GM19238 (cell line): ENCODE results near the gene TBC1D2.
"Not testable (repeated sequence)": the region's sequence is repeated elsewhere in the genome, so short reads cannot be mapped to it uniquely, and the experiment has no call there.

Experiments
- DNase-seq: peaks from one replicate; pipeline ENCODE4 v3.0.0; 2011; ENCODE audit warnings: low spot score; ENCODE audit not compliant: insufficient read length

Gene TBC1D2

DNA sequence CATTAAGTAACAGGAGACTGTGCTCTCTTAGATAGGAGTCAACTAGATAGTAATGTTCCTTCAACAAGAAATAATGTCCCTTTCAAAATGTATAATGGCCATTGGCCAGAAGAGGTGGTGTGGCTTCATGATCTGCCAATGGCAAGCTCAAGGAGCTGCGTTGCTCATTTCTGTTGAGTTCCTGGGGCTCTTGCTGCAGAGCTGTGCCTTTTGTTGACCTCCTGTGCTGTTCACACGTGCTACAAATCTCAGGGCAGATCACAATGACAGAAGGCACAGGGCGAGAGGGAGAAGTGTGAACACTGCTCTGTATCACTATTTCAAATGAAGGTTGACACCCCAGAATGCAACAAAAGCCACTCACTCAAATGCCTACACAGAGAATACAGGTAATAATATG lies 16.0 kb upstream of the TBC1D2 start:
- DNase-seq: no peak

DNA sequence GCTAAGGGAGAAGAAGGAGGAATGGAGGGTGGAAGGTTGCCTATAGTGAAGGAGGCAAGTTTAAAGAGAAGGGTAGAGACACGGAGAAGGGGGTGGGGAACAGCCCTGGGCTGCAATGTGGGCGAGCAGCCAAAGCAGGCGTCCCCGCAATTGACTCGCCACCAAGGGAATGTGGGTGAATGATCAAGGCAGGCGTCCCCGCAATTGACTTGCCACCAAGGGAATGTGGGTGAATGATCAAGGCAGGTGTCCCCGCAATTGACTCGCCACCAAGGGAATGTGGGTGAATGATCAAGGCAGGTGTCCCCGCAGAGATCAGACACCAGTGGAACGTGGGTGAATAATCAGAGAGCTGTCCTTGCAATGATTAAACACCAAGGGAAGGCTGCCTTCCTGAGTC lies 14.8 kb upstream of the TBC1D2 start:
- not testable (repeated sequence) for DNase-seq

DNA sequence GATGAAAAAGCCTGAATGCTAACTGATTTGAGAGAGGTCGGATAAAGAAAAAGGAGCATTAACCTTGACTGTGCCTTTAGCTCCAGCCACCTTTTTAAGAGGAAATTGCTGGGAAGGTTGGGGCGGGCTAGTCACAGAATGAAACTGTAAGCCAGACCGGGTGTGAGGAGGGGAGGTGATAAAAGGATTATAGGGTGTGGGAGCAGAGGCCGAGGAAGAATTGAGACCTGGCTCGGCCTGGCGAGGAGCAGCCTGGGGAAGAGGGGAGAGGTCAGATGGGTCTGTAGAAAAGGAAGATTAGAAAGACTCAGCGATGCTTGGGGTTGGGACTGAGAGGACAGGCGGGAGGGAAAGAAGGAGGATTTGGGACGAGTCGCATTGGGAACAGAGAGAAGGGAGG lies 14.2 kb upstream of the TBC1D2 start:
- not testable (repeated sequence) for DNase-seq

DNA sequence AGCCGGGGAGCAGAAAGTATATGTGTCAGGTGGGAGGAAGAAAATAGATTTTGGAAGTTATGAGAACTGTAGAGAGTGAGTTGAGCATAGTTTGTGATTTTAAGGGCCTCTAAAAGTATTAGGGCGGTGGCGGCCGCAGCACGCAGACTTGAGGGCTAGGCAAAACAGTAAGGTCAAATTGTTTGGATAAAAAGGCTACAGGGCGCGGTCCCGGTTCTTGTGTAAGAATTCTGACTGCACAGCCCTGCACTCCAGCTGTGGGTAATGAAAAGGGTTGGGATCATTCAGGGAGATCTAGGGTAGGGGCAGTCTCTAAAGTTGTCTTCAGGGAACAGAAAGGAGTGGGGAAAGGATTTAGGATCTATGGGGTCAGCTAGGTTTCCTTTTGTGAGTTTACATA lies 12.1 kb upstream of the TBC1D2 start:
- DNase-seq: not testable (repeated sequence)

DNA sequence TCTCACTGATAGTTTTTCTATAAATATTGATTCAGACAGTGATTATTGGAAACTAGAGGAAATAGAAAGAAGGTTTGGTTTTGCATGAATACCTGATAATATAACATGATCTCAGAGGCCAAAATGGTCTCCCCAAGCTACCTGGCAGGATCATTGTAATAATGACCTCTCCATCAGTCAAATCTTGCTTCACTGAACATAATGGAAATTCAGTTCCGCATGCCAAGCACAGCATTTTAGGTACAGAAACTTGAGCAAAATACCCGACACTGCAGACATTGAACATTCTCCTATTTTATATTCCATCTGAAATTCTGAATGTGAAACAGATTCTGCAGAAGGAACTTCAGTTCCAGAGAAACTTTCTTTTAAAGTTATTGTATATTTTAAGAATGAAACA lies 9.1 kb upstream of the TBC1D2 start:
- DNase-seq: no peak

DNA sequence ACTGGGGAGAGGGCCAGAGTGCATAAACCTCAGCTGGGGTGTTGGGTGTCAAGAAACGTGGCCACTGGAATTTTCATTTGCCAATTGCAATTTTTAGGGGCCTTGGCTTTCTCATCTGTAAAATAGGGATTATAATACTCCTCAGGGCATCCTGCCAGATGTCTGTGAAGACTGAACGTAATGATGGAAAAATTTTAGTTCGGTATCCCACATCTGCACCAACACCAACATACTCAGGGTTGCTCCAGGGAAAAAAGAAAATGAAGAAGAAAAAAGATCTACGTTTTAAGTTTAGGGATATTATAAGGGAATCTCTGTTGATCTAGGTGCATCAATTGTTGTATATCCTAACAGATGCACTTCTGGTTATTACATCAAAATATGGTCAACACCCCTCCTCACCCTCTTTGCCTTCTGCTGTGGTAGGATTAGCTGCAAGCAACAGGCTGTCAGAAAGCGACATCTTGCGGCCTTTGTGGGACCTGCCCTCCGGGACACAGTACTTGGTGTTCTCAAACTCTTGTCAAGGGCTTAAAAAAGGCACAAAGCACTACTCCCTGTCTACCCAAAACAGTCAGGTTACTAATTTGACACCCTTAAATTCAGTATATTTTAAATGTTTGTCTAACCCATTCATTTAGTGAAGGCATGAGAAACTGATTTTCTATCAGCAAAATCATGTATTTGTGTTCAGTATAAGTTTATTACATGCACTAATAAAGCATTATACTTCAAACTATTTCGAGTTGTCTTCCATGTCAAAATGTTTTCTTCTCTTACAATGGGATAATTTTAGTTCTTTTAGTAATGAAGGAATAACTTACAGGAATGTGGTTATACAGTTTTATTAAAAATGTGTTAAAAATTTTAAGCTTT lies 8.3 kb upstream of the TBC1D2 start:
- peak; percentile 60 for DNase-seq

DNA sequence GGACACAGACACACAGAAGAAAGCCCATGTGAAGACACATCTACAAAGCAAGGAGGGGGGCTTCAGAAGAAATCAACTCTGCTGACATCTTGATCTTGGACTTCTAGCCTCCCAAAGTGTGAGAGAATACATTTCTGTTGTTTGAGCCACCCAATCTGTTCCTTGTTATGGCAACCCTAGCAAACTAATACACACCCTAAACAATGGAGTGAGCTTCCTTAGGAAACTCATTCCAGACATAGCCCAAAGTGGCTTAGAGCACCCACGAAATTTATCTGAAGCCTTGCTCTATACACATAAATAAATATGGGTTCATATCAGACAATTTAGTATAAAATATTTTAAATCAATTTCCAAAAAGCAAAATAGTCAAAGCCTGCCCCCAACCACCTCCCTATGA lies 7.6 kb upstream of the TBC1D2 start:
- DNase-seq: no peak

DNA sequence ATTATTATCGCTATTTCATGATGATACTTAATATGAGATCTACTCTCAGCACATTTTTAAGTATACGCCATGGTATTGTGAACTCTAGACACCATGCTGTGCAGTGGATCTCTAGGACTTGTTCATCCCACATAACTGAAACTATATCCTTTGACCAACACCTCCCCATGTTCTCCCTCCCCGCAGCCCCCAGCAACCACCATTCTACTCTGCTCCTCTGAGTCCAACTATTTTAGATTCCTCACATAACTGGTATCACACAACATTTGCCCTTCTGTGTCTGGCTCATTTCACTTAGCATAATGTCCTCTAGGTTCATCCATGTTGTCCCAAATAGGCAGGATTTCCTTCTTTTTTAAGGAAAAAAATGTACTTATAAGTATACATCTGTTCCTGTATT lies 6.6 kb upstream of the TBC1D2 start:
- DNase-seq: no peak

DNA sequence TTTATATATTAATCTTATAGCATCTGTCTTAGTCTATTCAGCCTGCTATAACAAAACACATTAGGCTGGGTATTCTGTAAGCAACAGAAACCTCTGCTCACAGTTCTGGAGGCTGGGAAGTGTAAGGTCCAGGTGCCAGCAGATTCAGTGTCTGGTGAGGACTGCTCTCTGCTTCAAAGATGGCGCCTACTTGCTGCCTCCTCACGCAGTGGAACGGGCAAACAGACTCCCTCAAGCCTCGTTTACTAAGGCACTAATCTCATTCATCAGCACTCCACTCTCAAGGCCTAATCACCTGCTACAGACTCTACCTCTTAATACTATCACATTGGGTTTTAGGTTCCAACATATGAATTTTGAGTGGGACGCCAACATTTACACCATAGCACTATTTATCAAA lies 5.2 kb upstream of the TBC1D2 start:
- DNase-seq: no peak

DNA sequence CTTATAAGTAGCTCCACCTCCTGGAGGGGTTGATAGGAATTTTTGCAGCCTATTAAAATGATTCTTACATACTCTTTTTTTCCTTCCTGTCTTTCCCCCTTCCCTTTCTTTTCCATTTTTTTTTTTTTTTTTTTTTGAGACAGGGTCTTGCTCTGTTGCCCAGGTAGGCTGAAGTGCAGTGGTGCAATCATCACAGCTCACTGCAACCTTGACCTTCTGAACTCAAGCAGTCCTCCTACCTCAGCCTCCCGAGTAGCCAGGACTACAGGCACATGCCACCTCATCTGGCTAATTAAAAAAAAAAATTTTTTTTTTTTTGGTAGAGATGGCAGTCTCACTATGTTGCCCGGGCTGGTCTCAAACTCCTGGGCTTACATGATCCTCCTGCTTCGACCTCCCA lies 4.3 kb upstream of the TBC1D2 start:
- DNase-seq: no peak

DNA sequence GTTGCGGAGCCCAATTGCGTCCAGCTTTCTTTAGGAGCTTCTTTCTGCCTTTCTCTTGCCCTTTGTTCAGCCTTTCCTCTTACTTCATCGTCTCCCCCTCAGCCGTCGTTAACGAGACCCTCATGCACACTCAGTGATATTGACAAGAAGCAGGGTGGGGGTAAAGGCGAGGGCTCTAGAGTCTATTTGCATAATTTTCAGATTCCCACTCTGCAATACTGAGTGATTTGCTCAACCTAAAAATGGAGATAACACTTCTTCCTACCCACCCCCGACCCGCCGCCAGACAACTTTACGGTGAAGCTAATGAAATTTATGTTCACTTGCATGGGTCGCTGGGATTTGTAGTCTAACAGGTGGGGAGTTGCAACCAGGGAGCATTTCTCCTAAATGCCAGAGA lies 1.3 kb upstream of the TBC1D2 start:
- DNase-seq: no peak

DNA sequence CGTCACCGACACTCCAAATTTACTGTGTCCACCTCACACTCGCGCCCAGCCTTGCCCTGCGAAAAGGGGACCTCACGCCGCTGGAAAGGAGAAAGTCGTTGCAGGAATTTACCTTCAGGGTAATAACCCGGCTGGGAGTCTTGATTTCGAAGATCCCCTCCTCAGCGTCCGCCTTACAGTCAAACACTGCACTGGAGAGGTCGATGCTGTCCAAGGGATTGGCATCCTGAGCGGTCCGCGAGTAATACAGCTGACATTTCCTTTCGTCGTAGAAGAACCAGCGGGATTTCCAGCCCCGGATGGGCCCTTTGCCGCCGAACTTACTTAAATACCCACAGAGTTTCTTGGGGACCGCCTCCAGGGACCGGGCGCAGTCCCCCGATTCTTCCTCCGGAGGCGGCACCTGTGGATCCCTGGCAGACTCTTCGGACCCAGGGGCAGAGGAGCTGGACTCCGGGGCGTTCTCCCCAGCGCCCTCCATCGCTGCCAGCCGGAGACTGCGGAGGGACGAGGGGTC lies 330 bp downstream of the TBC1D2 start:
- no peak for DNase-seq

DNA sequence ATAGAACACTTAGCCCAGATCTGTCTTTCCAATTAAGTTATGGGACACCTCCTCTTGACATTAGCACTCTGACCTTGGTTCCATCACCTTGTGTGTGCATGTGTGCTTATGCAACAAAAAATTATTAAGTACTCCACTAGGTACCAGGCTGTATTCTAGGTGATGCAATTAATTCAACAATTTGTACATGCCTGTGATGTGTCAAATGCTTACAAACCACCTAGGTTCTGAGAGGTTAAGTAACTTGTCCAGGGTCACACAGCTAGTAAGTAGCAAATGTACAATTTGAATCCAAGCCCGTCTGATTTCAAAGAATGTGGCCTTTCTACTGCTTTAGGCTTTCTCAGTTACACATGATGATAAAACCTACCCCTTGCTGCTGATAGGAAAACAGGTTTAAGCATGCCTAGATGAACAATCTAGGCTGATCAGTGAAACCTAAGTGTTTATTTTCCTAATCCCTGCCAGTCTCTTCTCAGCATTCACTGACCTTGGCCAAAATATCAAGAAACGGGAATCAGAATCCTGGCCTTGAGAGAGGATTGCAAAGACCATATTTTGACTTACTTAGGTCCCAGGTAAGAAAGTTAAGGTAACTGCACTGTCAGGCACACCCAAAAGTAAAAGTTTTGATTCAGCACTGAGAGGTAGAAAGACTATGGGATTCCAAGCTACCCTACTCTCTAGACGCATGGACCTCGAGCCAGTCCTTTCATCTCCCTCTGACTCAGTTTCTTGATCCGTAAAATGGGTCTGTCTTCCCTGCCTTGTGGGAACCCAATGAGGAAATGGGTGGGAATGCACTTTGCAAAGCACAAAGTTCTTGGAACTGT lies 1.0 kb downstream of the TBC1D2 start:
- DNase-seq: no peak

DNA sequence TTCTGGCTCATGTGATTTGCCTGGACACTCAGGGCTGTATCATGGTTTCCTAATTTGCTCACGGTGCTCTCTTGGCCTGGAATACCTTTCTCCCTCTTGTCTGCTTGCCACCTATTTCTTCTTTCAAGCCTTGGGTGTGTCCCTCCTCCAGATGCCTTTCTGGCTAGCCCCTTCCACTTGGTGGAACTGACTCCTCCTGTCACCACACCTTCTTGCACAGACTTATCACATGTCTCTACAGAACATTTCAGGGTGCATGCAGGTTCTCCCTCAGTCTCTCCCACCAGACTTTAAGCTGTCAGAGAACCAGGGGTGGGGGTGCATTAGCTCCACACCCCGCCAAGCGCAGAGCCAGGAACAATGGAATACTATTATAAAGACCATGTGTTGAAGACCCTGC lies 1.9 kb downstream of the TBC1D2 start:
- no peak for DNase-seq

DNA sequence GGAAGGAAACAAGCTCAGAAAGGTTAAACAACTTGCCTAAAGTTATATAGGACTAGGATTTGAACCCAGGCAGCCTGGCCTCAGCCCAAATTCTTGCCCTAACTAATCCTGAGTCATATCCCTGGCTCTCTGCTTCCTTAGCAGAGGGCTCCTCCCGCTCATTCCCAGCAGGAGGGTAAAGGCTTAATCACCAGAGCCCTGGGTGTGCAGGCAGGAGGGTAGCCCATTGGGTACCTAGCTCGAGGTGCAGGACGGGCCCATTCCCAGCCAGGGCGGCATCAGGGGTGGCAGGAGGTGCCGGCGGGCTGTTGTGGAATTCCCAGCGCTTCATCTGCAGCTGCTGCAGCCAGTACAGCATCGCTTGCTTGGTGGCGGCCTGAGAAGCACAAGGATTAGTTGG lies 3.9 kb downstream of the TBC1D2 start:
- DNase-seq: no peak

DNA sequence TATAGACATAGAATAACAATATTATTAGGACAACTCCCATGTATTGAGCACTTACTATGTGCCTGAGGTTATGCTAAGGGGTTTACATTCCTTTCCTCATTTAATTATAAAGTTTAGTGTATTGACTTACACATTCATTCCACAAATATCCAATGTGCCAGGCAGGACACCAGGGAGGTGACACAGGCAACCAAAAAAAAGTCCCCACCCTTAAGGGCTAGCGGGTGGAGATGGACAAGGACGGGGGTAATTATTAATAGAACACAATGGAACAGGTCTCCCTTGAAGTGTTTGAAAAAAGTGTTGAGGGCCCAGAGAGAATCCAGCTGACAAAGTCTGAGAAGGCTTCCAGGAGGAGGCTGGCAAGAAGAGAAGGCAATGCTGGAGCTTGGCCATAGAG lies 5.7 kb downstream of the TBC1D2 start:
- DNase-seq: no peak

DNA sequence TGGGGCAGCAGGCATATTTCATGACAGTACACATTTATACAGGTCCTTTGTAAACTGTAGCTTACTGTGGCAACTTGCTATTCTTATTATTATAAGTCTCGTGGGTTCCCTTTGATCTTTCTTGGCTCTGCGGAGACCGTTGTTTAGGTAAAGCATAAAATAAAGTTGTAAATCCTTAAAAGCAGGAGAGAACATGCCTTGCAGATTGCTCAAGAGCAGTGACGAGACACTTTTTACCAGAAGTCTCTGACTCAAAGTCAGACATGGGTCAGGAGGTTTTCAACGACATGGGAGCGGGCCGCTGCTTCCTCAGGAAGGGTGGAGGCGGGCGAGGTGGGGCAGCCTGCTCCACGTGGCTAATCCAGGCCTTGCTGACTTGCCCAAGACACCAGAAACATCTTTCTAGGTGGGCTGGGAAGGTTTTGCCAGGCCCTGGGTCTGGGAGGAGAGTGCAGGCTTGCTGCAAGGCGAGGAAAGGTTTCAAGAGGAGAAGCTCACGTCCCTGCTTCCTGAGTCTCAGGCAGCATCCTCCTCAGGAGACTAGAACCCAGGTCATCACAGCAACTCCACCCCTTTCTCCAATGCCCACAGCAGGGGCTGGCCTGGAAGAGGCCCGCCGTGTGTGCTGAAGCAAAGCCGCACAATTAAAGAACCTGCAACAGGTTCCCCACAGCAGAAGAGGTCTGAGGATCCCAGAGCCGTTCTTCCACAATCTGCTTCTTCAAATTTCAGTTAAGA lies 6.5 kb downstream of the TBC1D2 start:
- no peak for DNase-seq

DNA sequence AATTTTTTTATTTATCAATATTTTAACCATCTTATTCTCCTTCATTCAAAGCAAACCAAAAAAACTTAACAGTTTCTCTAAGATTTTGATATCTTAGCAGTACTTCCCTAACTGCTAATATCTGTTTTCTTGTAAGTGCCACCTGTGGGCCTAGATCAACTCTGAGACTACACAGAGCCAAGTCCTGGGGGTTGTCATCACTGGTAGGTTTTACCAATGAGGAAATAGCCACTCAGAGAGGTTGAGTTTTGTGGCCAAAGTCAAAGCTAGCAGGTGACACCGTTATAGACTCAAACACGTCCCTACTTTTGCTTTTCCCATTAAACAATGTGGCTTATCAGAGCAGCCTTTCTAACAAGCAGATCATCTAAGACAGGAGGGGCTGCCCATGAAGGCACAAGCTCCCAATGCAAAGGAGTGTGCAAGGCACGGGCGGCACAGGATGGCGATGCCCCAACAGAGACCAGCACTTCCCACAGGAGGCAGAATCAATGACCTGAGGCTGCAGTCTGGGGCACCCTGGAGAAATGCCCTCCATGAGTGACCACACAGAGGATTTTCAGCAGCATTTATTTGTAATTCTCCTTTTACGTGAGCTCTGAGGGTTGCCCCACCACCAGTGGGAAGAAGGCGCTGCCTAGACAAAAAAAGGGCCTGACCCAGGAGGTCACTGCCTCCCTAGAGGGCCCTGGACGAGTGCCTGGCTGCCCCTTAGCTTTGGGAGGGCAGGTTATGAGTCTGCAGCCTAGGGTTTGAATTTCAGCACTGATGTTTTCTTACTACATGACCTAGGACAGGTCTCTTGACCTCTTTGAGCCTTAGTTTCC lies 7.4 kb downstream of the TBC1D2 start:
- DNase-seq: no peak

DNA sequence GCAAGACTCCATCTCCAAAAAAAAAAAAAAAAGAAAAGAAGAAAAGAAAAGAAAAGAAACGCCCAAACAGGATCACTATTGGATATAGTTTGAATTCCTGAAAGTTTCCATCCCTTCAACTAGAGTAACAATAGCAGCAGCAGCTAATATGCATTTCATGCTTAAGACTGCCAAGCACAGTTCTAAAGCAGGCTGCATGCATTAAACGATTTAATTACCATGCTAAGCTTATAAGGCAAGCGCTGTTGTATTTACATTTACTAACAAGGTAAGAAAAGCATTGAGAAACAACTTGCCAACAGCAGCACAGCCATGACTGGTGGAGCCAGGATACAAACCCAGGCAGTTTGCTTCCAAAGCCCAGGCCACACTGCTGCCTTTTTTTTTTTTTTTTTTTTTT lies 13.0 kb downstream of the TBC1D2 start:
- no peak for DNase-seq

DNA sequence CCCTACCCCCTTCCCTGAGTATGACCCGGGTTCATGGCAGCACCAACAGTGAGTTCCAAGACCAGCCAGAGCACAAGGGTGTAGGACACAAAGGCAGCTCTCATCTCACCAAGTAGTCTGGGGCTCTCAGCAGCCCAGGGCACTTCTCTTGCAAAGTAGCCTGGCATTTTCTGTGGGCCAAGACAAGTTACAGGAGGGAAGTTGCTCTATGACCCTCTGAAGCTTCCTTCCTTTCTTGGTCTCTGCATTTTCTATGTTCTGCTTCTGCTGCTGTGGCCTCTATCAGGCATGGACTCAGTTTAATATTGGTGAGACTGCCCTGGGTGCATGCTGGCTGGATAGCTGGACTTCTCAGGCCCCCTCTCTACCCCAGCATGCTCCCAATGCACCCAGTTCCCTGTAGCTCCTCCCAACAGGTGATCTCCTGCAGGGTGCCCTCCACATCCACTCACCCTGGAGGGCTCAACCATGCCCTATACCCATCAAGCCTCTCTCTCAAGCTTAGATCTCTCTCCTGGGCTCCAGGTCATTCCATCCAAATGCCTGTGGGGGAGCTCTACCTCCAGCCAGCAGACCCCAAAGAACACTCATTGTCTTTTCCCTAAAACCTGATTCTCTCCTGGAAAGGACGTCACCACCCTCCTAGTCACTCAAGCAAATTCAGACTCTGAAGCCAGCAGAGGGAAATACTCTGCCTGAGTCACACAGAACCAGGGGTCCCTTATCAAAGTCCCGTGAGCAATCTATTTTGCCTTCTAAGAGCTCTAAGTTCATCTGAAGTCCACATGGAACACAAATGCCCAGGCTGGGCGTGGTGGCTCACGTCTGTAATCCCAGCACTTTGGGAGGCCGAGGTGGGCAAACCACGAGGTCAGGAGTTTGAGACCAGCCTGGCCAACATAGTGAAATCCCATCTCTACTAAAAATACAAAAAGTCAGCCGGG lies 13.8 kb downstream of the TBC1D2 start:
- DNase-seq: no peak
